SU-DHL-6 (cell line): ENCODE data around the gene SIRT4.

Experiments used
- CTCF ChIP-seq: fragments of 200-600 bp; sonication (generic); IDR thresholded peaks from one replicate; pipeline ENCODE4 v1.5.1; 2017; ENCODE audit warnings: antibody characterized with exemption, mild to moderate bottlenecking, low read length, moderate library complexity; ENCODE audit not compliant: insufficient read depth, poor library complexity, severe bottlenecking
- EZH2phosphoT487 ChIP-seq: fragments of 200-600 bp; sonication (generic), shearing (Covaris generic); conservative IDR thresholded peaks from 2 replicates; pipeline ENCODE4 v1.6.1; 2018; ENCODE audit warnings: mild to moderate bottlenecking, antibody characterized with exemption, low read length, moderate library complexity, mixed read lengths

- no peak for TF ChIP-seq CTCF
- TF ChIP-seq EZH2phosphoT487: no peak
Observed at GRCh38 chr12:120259418-120260202, 42.5 kb upstream of the SIRT4 start.
